Stimulated activated CD8-positive, alpha-beta memory T cell treated with anti-CD3 and anti-CD28 coated beads, Interleukin-7, amount 100 ng/mL, for 4 hours (primary cell): ENCODE data around the gene SEC31A.

Source experiments
- DNase-seq, 2 donors: peaks; one replicate each; pipeline ENCODE4 v3.0.0-alpha.2; 2020; ENCODE audit warnings: low read depth in 2 of 2

Gene SEC31A

DNA sequence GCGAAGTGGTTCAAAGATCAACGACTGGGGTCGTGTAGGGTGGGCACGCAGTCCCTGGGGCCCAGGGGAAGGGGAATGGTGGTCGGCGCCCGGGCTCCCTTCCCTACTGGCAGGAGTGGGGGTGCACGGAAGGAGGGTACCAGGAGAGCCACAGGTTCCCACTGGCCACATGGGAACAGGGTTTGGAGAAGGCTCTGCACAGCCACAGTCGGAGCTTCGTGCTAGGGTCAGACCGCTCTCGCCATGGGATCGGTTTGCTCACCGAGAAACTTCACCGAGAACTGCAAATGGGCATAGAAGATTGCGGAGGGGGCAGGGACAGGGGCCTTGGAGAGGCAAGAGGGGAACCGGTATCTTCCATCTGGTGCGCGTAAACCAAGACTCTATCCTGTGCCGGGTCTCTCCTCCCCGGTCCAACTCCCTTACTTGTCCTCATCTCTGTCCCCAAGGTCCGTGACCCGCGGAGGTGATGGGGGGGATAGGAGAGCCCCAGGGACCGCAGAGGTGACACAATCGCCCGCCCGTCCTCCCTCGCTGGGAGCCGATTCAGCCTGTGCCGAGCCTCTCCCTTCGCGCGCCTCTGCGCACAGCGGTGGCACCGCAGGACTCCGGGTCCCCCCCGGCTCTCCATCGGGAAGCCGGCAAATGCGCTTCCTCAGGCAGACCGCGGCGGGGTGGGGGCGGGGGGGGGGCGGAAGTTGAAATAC lies 93.4 kb downstream of the SEC31A start:
- DNase-seq = no peak

DNA sequence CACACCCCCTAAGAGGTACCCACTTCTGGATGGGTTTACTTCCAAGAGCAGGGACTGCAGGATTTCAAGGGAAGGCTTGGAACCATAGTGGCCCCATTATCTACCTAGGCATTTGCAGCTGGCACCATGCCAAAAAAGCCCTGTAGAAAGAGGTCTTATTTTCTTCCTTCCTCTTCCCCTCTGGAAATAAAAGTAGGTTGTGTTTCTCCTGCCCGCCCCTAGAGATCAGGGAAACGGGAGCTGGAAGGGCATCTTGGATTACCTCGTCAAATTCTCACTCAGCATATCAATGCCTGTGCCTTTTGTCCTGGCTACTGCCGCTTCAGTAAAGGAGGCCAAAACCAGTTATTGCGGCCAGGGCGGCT lies 93.9 kb downstream of the SEC31A start:
- no peak for DNase-seq

DNA sequence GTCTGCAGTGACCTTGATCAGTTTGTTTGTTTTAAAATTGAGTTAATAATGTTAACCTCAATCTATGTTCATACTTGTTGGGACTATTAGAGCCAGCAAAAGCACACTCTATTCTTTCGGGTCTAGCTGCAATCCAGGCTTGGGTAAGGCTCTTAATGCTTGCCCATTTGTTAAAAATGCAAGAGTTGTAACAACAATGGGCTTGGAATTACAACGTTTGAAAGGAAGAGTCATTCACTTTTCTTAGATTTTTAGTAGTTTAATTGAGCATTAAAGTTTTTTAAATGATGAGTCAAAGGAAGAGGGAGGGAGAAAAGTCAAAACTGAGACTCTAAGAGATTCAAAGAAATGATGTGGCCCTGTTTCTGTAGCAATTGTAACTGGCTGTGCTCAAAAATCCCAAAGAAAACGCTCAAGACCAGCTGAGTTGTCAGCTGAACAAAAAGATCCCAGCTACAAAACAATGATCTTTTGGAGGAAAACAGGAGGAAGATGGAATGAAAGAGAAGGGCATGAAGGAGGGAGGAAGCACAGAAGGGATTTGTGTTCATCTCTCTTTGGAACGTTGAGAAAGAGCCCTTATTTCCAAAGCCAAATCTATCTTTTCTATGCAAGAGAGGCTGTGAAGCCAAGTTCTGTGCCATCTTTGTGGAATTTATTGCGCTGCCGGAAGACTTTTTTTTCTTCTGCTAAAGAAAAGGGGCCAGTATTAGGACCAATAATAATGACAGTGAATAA lies 97.9 kb downstream of the SEC31A start:
- DNase-seq = no peak

DNA sequence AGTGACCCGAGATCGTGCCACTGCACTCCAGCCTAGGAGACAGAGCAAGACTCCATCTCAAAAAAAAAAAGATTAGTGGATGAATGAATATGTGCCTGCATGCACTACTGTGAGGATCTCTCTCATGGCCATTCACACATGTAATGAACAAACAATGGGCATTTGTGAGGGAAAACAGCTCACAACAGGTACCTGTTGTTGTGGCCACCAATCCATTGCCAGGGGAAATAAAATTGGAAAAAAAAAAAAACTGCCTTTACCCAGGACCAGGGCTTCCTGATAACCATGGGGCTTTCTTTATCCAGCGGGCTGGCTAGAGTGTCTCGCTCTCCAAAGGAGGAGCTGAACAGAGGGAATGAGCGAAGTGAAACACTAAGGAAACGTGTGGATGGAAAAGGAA lies 99.8 kb downstream of the SEC31A start:
- DNase-seq = no peak

DNA sequence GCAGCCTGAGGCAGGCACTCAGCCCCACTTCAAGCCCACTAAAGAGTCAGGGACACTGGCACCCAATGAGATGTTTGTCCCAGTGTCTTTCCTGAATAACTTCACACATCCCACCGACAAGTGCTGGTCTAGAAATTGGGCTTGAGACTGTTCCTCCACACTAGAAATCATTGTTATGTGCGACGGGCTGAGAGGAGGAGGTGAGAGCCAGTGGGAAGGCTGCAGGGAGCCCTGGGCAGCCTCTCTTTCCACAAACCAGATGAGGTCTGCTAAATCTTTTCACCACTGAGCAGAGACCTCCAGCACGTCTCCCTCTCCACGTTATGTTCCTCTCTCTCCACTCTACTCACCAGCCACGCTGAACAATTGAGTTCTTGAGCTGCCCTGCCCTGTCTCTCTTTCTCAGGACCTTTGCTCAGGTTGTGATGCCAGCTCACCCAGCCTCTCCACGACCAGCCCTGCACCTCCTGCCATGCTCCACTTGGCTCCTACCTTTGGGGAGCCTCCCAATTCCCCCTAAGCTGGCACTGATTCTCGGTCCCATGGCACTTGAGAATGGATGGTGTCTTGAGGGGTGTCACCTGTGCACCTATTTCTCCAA lies 100.8 kb downstream of the SEC31A start:
- no peak for DNase-seq

DNA sequence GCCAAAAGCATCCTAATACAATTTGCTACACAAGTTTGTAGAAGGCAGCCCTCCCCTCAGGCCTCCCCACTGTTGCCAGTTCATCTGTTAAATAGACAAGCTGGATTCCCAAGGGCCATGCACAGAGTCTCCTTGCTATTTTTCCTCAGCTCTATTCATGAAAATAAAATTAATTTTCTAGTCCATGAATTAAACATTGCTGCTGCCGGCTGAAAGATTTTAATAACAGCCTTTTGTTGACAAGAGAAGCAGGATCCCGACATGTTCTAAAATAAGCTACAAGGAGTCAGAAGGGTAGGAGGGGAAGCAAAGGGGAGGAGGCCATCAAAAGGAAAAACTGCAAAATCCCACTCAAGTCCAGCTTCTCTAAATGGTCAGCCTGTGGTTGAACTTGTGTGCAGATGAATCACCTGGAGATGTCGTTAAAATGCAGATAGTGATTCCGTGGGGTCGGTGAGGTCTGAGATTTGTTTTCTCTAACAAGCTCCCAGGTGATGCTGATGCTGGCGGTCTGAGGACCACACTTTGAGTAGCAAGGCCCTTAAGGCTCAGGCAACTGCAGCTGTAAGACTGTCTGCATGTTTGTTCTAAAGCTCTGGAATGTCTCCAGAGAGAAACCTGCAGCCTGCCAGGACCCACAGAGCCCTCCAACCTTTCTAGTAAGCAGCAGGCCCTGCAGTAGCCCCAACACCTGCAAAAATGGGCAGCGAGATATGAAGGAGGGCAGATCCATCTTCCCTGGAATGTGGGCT lies 101.8 kb downstream of the SEC31A start:
- DNase-seq = no peak

DNA sequence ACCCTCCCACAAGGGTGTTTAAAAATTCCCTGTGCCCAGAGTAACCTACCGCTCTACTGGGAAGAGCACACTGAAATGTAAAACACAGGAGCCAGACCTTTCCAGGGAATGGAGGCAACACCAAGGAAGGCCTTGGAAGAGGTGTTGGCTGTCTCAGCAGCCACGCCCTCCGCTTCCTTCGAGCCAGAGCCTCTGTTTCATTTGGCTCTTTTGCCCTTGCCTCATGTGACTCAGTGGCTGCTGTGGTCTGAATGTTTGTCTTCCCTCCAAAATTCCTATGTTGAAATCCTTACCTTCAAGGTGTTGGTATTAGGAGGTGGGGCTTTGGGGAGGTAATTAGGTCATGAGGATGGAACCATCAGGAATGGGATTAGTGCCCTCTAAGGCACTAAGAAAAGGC lies 103.6 kb downstream of the SEC31A start:
- no peak for DNase-seq

DNA sequence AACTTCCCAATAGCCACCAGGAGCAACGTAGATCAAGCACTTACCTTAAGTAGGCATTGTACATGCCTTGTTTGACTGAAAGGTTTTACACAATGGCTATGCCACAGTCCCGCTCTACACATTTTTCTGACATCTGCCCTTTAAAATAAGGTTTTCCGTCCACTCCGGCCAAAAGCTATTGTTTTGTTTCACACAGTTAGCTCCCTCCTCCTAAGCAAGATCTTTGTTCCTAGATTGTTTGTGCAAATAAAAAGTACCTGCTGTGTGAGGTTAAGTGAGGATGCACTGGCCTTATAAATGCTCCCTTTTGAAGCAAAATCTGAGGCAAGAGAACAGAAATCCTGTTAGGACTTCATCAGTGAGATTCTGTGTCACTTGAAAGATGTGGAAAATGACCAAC lies 104.1 kb downstream of the SEC31A start:
- no peak for DNase-seq

DNA sequence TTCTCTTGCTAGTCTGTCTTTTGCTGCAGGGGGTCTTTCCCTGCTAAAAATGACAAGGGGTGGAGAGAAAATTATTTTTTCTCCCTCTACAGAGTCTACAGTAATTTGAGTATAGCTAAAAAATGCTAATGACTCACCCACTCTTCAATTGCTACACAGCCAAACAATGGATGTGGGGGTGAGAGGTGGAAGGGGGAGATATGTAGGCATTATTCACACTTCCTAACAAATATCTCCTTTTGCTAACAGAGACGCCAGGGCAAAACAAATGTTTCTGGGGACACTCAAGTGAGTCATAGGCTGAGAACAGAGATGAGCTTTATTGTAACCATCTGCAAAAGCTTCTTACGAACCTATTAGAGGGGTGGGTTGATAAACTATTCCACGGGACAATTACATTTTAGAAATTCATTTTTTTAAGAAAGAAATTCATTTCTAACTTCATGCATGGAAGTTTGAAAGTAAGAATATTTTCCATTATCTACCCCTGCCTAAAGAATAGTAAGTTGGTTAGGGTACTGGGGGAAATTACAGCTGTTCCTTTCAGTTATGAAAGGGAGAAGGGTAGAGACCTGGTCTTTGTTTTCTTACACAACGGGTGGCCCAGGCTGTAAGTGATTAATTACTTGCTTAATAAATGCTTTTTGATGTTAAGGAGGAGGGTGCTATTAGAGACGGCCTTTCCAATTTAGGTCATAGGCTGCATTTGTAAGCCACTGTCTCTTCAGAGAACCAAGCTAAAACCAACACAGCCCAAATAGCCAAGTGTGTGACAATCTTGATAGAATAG lies 105.1 kb downstream of the SEC31A start:
- DNase-seq = no peak

DNA sequence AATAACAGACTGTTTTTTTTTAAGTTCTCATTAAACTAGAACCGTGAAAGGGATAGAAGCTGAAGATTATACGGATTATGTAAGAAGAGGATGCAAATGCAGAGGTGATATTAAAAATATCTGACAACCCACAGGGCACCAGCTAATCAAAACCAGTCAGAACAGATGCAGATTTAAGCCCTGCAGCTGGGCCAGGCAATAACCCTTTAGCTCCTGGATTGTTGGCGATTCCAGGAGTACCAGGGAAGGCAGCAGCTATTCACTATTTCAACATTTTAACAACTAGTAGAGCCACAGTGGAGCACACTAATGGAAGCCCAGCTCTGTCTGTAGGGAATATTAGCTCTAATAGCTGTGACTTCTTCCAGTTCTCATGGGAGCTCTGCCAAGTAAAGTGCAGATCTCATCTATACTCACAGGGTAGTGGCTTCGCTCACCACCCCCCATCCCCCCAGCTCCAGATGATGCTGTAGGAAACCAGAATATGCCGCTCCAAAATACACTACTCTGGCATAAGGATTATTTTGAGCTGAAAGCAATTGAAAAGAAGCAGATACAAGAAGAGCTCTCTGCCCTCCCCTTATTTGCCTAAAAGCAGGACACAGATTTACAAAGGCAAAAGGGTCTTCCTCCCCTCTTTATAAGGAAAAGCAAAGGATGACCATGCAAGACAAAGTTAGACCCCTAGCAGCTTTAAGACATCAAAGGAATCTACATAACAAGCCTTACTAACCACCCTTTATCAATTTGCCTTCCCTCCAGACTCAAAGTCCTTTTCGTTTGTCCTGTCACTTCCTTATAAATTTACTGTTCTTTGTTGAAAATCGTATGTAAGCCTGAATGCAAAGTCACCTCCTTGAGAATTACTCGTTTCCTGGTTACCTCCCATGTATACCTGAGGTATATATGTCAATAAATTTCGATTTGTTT lies 106.0 kb downstream of the SEC31A start:
- DNase-seq = no peak

DNA sequence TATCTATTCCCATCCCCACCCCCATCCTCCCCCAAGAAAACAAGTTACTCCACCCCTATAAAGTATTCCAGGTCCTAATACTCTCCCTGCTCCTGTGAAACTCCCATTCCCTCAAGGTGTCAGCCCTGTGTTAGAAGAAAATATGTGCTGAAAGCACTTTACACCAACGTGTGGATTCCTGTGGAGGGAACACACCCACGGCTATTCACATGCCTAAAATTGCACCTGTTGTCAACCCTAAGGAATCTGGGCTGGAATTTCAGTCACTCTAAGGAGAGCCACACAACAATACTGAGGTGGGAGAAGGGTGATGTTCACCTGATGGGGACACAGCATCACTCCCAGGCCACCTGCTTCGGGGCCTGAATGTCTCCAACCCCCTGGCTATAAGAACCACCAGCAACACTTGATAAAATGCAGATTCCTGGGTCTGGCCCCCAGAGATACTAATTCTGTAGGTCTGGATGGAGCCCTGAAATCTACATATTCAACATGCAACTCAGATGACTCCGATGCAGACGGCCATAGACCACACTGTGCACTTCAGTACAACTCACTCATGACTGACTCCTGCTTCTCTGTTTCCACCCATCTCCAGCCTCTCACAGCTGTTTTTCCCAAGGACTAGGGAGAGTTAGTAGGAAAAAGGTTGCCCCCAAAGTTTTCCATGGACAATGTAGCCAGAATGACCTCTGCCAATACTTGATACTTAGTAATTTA lies 108.2 kb downstream of the SEC31A start:
- no peak for DNase-seq

DNA sequence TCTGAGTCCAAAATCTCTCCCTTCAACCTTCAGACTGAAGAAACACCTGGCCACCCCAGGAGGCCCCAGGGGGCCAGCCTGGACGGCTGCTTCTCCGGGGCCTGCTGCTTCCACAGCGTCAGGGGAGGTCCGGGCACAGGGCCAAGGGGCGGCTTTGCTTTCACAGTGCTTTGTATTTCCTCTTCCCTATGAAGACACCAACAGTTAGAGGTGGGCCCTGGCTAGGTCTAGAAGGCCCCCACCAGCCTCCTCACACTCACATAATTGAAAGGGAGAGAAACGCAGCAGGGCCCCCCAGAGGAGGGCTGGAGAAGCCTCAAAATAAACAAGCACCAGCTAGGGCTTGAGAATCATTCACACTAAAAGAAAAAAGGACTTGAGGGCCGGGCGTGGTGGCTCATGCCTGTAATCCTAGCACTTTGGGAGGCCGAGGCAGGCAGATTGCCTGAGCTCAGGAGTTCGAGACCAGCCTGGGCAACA lies 110.2 kb downstream of the SEC31A start:
- DNase-seq = no peak

DNA sequence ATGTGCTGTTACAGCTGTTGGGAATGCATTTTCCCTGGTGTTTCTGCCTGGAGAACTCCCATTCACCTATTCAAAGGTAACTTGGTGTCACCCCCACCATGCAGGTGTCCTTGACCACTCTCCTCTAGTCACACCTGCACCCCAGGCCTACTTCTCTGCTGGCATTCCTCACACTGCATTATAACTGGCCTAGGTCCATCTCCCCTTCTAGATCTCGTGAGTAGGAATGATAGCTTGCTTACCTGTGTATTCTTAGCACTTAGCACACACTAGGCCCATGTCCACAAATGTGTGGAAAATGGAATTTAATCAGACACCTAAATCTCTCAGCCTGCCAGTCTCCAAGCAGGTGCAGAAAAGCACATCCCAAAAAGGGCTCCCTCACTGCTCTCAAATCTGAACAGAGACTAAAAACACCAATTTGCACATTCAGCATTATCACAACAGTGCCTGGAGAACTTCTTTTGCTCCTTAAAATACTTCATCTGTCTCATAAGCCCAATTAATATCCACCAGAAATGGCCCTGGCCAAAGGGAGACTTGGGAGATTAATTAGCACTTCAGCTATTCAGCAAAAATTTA lies 110.7 kb downstream of the SEC31A start:
- DNase-seq = no peak

DNA sequence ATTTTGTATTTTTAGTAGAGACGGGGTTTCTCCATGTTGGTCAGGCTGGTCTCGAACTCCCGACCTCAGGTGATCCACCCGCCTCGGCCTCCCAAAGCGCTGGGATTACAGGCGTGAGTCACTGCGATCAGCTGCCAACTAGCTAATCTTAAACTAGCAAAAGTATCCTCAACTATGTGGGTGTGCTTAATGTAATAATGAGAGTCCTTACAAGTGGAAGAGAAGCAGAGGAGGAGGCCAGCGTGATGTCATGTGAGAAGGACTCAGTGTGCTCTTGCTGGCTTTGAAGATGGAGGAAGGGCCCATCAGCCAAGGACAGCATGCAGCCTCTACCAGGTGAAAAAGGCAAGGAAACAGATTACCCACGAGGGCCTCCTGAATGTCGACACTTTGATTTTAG lies 111.9 kb downstream of the SEC31A start:
- no peak for DNase-seq

DNA sequence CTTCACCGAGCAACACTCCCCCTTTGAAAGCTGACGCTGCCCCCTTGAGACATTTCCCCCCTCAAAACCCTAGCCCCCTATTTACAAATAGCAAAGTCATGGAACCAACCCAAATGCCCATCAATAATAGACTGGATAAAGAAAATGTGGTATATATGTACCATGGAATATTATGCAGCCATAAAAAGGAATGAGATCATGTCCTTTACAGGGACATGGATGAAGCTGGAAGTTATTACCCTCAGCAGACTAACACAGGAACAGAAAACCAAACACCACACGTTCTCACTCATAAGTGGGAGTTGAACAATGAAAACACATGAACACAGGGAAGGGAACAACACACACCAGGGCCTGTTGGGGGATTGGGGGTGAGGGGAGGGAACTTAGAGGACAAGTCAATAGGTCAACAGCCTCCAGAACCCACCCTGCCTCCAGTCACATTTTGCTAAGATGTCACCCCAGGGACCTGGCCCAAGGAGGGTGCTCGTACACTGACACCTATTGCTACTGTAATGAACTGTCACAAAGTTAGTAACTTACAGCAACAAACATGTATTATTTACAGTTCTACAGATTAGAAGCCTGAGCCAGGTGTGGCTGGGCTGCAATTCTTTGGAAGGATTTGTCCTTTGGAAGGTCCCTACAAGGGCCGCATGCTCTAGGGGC lies 113.0 kb downstream of the SEC31A start:
- no peak for DNase-seq

DNA sequence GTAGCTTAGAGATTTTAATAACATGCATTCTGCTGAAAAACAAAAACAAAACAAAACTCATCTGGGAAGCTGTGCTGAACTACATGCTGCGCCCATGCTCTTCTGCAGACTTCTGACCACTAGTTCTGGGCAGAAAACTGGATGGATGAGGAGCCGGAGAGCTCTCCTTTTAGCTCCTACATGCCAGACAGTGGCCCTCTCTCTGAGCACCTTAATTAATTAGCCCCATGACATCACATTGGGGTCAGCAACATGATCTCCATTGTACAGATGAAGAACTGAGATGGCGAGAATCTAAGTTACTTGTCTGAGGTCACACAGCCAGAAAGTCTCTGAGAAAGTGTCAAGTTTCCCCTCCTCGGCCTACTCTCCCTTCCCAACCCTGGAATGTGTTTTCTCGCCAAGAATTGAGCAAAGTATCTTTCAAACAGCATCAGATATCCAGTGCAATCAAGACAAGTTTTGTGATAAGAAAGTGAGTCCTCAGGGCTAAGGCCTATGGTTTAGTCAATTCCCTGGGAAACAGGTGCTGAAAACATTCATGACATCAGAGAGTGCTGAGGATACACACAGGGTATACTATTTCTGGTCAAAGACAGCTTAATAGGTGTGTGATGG lies 113.9 kb downstream of the SEC31A start:
- no peak for DNase-seq

DNA sequence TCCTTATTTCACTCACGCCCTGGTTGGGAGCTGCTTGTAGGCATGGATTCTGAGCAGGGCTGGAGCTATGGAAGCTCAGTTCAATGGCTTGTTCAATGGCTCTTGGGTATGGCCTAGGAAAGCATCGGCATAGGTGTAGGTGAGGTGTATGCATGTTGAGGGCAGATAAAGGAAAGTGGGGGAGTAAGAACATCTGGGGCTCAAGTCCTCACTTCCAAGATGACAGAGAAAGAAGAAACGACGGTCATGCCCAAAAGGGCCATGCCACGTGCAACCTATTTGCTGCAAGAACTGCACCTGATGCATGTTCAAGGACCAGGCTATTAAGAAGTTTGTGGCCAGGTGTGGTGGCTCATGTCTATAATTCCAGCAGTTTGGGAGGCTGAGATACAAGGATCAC lies 115.7 kb downstream of the SEC31A start:
- DNase-seq = no peak

DNA sequence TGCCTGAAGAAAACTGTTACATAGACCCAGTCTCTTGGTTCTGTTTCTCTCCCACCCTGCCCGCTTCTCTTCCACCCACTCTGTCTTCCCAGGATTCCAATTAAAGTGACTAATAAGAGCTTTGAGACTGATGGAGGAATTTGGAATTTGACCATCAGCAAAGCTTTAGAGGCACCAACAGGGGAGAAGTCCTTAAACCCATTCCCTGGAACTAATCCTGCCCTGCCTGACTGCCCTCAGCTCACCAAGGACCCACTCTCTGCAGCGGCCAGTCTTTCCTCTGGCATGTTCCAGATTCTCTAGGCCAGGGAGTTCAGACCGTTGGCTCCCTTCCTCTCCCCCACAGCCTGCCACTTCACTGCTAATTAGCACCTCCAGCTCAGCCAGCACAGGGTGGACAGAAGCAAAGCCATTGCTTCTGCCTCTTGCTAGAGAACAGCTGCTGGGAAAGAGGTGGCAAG lies 116.2 kb downstream of the SEC31A start:
- no peak for DNase-seq
